ENCODE measurements around the gene HES4.

- no peak for TF ChIP-seq CTCF (IDR thresholded peaks at IDR 0.05)
- no peak for TF ChIP-seq MAX (IDR thresholded peaks at IDR 0.05; ENCODE audit: low read depth)
- no peak for TF ChIP-seq ELF1 (IDR thresholded peaks at IDR 0.05)
- TF ChIP-seq EP300 (IDR thresholded peaks at IDR 0.05; ENCODE audit: borderline replicate concordance in 1 of 2, low read depth in 1 of 2, low read length in 1 of 2), result no peak
Observed at GRCh38 chr1:1013105-1013921, 13.4 kb upstream of the HES4 start, which contains the start of gene ISG15.
